ENCODE data around the gene ARL4C.
A peak's percentile ranks its signal among the peaks of the same experiment; 100 is the strongest.

The ARL4C gene

DNA sequence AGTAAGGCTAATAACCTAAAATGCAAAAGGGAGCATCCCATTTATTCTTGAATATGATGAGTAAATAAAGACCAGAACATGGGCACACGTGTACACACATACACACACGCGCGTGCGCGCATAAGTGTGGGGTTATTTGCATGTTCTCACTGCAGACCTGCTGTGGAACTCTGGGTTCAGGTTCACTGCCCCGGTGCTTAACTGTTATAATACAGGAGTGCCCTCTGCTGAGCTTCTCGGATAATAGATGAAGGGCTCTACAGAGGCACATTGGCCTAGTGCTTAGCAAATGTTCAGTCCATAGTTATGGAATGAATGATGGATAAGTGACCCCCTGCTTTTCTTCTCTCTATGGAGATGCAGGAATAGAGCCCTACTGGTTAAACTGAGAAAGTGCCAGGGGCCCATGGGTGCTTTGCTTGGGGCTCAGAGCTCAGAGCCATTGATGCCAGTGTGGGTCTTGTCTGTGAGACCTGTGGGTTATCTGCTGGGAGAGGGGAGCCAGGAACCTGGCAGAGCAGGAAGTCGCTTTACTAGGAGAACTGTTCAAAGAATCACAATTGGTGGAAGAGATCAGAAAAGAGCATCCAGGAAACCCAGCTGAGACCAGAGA lies 3.6 kb upstream of the ARL4C start:
- DNase-seq (ENCODE audit: low read depth in 2 of 2): peak in 1 of 2 donors; percentile 59

DNA sequence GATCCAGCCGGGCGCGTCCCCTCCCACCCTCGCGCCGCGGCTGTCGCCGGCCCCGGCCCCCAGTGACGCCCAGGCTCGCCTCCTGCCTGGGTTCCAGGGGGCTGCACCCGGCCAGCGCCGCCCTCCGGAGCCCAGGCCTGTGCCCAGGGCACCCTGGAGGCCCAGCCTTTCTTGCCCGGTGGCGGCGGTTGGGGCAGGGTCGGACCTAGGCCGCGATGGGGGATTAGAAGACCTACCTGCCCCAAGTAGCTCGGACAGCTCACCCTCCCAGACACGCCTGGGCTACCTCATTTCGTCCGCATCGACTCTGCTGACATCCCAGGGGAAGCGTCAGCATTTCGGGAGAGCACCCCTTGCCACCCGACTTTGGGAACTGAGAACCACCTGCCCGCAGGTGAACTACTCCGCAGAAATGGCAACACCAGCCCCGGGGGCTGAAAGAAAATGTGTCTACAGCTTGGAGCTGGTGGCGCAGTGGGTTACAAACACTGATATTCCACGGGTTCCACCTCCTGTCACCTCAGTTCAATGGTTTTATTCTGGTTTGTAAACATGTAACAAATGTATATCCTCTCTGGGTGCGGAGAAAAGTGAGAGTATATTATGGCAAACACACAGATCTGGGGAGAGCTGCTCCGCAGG lies 834 bp upstream of the ARL4C start:
- DNase-seq (ENCODE audit: low read depth in 2 of 2): no peak

GRCh38 chr2:234496055-234496834 lies 636 bp downstream of the ARL4C start:
- DNase-seq (ENCODE audit: low read depth in 2 of 2): no peak

DNA sequence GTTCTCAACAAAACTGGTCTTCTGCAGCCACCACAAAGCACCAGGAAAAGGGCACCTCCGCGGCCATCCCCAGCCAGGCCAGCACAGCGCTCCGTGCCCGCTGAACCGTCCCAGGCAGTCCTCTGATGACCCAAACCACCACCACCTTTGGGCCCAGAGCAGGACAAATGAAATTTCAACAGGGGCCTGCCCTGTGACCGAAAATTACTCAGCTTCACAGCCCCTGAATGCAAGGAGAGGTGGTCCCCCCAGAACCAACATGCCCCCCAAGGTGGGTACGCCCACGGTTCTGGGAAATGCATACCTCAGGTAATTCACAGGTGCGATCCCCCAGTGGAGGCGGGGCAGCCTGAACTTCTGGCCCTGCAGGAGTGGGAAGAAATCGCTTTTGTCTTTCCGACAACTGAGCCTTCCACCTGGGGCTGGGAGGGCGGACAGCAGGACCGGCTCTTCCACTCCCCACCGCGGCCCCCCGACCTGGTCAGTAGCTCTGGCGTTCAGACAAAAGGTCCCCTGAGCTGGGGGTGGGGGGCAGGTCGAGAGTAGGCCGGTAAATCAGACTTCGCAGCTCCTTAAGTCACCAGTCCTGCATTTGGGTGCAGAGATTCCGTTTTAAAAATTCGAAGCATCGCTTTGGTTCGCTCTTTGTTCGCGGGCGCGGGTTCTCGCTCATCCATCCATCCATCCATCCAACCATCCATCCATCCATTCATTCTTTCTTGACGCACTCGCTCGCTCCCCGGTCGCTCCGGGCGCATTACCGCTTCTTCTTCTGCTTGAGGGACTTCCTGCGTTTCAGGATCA lies 1.4 kb downstream of the ARL4C start:
- DNase-seq (ENCODE audit: low read depth in 2 of 2): no peak

GRCh38 chr2:234494361-234495250 lies 2.3 kb downstream of the ARL4C start:
- DNase-seq (ENCODE audit: low read depth in 2 of 2): no peak

- no peak for DNase-seq (ENCODE audit: low read depth in 2 of 2)
Observed at GRCh38 chr2:234493796-234494195, 3.1 kb downstream of the ARL4C start.

- no peak for DNase-seq (ENCODE audit: low read depth in 2 of 2)
Observed at GRCh38 chr2:234492717-234493485, 4.0 kb downstream of the ARL4C start.

- DNase-seq (ENCODE audit: low read depth in 2 of 2): no peak
Observed at GRCh38 chr2:234491897-234492296, 5.0 kb downstream of the ARL4C start.

DNA sequence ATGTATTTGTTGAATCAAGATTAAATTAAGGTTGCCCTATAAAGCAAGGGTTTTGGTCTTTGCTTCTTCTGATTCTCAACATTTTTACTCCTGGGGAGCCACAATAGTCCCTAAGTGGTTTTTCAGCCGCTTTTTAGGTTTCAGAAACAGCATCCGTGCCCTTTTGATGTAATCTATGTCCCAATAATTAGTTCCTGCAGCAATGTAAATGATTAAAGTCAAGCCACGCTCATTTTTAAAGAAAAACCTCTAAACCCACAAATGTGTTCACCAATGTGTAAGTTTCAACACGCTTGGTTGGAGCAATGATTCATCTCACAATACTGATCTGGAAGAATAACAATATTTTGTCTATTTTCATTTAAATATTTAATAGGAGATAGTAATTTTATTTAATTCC lies 5.6 kb downstream of the ARL4C start:
- DNase-seq (ENCODE audit: low read depth in 2 of 2): no peak

GRCh38 chr2:234490271-234491091 lies 6.4 kb downstream of the ARL4C start:
- DNase-seq (ENCODE audit: low read depth in 2 of 2): no peak

GRCh38 chr2:234488913-234489451 lies 7.9 kb downstream of the ARL4C start:
- DNase-seq (ENCODE audit: low read depth in 2 of 2): peak in 1 of 2 donors; percentile 31

DNA sequence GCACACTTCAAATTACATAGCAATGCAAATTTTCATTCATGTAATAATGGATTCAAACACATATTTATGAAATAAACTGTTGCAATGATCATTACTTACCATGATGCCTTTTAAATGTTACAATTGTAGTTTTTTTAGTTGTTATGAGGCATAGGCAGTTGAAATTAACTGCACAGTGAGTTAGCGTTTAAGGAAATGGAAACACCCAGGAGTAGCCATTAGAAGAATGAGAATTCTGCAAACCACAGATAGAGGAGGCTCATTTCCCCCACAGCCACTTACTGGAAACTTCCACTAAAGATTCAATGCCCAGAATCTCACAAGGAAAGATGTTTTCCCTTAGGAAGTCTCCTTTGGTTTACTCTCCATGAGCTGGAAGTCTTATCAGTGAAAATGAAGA lies 8.4 kb downstream of the ARL4C start:
- DNase-seq (ENCODE audit: low read depth in 2 of 2): no peak

- DNase-seq (ENCODE audit: low read depth in 2 of 2): no peak
Observed at GRCh38 chr2:234487356-234487755, 9.5 kb downstream of the ARL4C start.

GRCh38 chr2:234483568-234484251 lies 13.2 kb downstream of the ARL4C start:
- peak; percentile 68 to 78 for DNase-seq (ENCODE audit: low read depth in 2 of 2)

- DNase-seq (ENCODE audit: low read depth in 2 of 2): no peak
Observed at GRCh38 chr2:234481301-234481700, 15.6 kb downstream of the ARL4C start.

DNA sequence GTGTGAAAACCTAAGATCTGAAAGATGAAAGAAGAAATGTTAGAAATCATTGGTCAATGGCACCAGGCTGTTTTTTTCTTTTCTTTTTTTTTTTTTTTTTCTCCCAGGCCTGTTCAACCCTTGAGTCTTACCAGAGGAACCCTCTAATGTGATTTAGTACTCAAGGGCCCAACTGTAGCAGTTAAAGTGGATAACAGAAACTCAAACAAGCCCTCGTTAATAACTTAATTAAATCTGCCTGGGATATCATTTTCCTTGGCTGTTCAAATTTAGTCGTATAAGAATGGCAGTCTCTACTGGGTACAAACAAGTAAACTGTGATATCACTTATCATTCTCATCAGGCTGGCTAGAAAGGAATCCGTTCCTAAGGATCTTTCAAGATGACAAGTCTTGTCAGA lies 16.5 kb downstream of the ARL4C start:
- no peak for DNase-seq (ENCODE audit: low read depth in 2 of 2)

- no peak for DNase-seq (ENCODE audit: low read depth in 2 of 2)
Observed at GRCh38 chr2:234479465-234479864, 17.4 kb downstream of the ARL4C start.

- DNase-seq (ENCODE audit: low read depth in 2 of 2): no peak
Observed at GRCh38 chr2:234478121-234478858, 18.6 kb downstream of the ARL4C start.
